Activated CD4-positive, CD25-positive, alpha-beta regulatory T cell treated with anti-CD3 and anti-CD28 coated beads, Interleukin-2, amount 50 U/mL, for 24 hours (primary cell): ENCODE data around the gene RBM12.

Experiments
- ATAC-seq, 2 donors: fragments of 150-1000 bp; cut with Tn5 transposase; one replicate each; pipeline ENCODE4 v1.10.0; 2021; ENCODE audit warnings: mild to moderate bottlenecking in 1 of 2, moderate library complexity in 1 of 2

RBM12 gene

DNA sequence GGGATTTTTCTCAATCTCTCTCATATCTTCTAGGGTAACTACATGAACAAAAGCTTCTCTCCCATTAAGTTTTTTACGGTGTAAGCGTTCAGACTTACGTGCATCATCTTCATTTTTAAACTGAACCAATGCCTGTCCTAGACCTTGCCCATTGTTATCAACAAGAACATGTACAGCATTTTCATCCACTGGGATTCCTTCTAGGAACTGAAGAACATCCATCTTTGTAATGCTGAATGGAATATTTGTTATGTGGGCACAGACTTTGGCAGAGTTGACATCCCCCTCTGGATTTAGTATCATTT is 11.3 kb downstream of the RBM12 start:
- ATAC-seq: no peak

GRCh38 chr20:35652641-35653429 is 11.9 kb downstream of the RBM12 start:
- ATAC-seq: no peak

- no peak for ATAC-seq
Measured at GRCh38 chr20:35651958-35652357, 12.7 kb downstream of the RBM12 start.

DNA sequence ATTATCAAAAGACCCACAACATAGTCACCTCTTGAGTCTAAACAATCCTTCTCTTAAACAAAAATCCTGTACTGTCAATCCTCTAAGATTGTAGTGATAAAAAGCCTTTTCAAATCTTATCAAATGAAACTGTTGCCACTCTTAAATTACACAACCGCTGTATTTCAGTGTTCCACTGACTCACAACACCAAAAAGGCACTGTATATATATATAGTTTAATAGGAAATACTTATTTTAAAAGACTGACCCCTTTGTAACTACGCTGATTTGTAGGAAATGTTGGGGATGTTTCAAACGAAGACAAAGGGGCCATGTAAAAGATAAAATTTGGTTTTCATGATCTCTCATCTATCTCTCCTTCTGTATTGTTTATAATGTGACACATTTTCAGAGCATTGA is 14.1 kb downstream of the RBM12 start:
- ATAC-seq: no peak

DNA sequence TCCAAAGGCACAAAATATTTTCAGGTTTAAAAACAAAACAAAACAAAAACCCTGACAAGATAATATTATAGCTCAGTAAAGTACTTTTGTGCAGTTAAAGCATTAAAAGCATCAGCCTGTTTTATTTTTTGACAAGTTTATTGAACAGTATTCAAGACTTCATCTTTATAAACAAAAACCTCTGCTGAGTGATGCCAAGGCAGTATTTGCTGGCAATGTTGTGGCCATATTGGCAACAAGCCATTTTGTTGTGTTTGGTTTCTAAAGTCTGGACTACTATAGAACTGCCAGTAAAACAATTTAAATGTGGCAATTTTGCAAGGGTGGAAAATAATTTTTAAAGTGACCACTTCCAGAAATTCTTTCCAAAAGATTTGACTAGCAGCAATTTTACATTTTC is 15.9 kb downstream of the RBM12 start:
- no peak for ATAC-seq

DNA sequence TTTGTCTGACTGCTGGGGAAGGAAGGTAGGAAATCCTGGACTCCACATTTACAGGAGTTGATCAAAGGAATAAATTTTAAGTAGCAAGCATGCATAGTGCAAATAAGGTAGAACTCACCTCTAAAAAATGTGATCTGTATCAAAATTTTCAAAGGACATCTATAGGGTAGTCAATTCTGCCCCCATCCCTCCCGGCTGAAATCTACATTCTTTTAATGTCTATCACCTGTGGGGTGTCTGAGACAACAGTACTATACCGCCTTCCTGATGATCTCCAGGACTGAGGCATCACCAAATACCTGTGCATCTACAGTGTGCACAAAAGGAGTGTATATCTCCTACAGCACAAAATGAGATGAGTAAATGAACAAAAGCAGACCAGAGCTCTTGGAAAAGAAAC is 19.9 kb downstream of the RBM12 start:
- no peak for ATAC-seq

DNA sequence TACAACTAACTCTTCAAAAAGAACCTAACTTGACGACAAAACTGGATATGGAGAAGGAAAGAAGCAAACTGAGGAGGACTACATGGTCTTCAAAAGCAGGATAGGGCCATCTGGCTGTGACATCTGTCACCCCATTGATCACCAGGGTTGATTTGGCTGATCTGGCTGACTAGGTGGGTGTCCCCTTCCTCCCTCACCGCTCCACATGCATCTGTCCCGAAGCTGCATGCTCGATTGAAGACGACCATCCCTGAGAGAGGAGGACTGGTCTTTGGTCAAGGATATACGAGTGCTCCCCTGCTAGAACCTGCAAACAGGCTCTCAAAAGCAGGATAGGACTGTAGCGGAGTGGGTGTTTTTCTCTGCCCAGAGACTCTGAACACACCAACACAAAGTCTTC is 21.7 kb downstream of the RBM12 start:
- no peak for ATAC-seq

GRCh38 chr20:35641743-35642142 is 23.0 kb downstream of the RBM12 start:
- ATAC-seq: no peak

DNA sequence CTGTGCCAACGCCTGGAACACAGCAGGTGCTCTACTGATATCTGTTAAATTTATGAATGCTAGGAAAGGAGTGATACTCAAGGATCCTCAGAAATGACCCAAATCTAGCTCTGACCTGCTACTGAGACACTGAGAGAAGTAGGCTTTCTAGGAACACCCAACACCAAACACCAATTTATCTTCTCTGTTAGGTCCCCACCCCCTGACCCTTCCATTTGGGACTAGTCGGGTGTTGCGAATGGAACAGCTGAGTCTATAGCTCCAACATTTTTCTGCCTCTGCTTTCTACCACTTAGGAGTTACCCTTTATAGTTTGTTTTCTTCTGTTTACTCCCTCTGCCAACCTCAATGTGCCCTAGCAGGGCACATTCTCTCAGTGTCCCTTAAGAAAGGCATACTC is 24.0 kb downstream of the RBM12 start:
- ATAC-seq: no peak

- ATAC-seq: no peak
Measured at GRCh38 chr20:35638751-35639150, 25.9 kb downstream of the RBM12 start.

GRCh38 chr20:35637276-35637675 is 27.4 kb downstream of the RBM12 start:
- ATAC-seq: no peak

- no peak for ATAC-seq
Measured at GRCh38 chr20:35636095-35636494, 28.6 kb downstream of the RBM12 start.

GRCh38 chr20:35635652-35636051 is 29.0 kb downstream of the RBM12 start:
- no peak for ATAC-seq

GRCh38 chr20:35632539-35633115 is 32.1 kb downstream of the RBM12 start:
- no peak for ATAC-seq

- ATAC-seq: no peak
Measured at GRCh38 chr20:35630636-35631035, 34.1 kb downstream of the RBM12 start.

- ATAC-seq: no peak
Measured at GRCh38 chr20:35629427-35630145, 35.1 kb downstream of the RBM12 start.

DNA sequence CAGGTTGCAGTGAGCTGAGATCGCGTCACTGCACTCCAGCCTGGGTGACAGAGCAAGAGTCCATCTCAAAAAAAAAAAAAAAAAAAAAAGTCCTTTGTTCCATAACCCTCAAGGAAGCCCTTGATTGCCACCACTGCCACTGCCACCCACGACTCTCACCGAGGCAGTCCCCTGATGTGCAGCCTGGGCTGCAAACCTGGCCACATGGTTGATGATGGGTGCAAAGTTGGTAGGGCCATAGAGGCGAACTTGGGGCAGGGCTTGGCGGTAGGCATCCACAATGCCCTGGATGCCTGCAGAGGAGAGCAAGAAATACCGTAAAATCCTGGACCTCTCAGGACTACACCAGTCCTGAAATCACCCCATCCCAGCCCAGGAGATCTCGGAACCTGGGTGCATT is 37.6 kb downstream of the RBM12 start:
- no peak for ATAC-seq

- ATAC-seq: no peak
Measured at GRCh38 chr20:35626386-35627001, 38.2 kb downstream of the RBM12 start.

GRCh38 chr20:35625584-35626385 is 38.9 kb downstream of the RBM12 start:
- ATAC-seq: no peak

DNA sequence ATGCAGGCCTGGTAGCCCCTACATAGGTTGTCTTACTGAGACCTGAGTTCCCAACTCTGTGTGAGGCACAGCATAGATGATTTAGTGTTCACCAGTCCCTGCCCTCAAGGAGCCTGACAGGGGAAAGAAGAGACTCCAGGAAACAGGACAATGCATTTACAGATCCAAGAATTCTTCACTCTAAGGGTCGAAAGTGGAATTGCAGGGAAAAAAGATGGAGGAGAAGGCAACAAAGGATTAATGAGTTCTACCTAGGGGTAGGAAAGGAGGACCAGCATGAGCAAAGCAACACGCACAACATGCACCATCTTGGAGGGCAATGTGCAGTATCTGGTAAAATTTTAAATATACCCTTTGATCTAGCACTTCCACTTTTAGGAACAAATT is 43.1 kb downstream of the RBM12 start:
- ATAC-seq: no peak

DNA sequence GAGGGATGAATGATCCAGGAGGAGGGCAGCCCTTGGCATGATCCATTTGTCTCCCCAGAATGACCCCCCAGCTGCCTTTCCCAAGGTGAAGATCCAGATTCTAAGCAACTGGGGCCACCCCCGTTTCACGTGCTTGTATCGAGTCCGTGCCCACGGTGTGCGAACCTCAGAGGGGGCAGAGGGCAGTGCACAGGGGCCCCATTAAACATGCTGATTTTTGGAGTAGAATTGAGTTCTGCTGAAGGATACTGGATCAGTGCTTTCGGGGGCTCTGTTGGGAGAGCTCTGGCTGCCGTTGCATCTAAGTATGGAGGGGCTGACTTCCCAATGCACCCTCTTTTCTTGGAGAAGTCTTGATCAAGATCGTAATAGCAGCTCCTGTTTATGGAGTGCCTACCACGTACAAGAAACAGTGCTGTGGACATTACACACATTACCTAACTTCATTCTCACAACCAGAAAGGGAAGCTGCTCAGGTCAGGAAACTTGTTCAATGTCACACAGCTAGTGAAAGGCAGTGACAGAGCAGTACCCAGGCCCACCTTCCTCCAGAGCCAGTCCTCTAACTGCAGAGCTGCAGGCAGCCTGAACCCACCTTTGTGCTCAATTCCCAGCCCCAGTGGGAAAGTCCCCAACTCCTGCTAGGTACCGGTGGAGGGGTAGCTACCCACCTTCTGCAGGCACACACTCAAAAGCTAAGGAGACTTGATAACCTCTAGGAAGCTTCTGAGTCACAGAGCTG is 43.7 kb downstream of the RBM12 start:
- no peak for ATAC-seq
